ENCODE data around the gene TAC4. TPM values are rescaled to one million over a fixed set of nuclear protein-coding genes. Genes with fewer than 3 reads are reported as not detected.

TAC4 gene, protein sequence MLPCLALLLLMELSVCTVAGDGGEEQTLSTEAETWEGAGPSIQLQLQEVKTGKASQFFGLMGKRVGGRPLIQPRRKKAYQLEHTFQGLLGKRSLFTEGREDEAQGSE
- total RNA-seq (2014; rRNA removed; shearing (Covaris generic)) (not detected in 2 replicates), polyA plus RNA-seq (2016; fragmentation: Nextera tagmentation; extraction: Ambion mirVana) (not detected in 2 replicates)

GRCh38 chr17:49848019-49848473 is at the start of gene TAC4:
TAC4 (minus strand) TSS chr17:49848069; CDS start chr17:49848017, 52 bp downstream.
- in situ Hi-C loops (cut with MboI) = loop anchor here (10.0 kb wide), 1 partner anchor 143 kb away; the partner anchor contains the start of gene SLC35B1
- TF ChIP-seq EZH2 (IDR thresholded peaks at IDR 0.05; ENCODE audit: insufficient read depth, poor library complexity, severe bottlenecking) = no peak
- TF ChIP-seq EZH2phosphoT487 (IDR thresholded peaks at IDR 0.05; ENCODE audit: insufficient read depth, low read depth) = no peak
- H3K79me2 ChIP-seq (ENCODE audit: insufficient read depth) = no peaks in the 10 kb centered on the region
- H3K4me3 ChIP-seq = no peak within 1 kb of the TSS
- no peak for DNase-seq
- H3K36me3 ChIP-seq (ENCODE audit: low read depth) = no peaks in the 10 kb centered on the region
- peaks cover 7% of the 10 kb centered on the region; the same call in 1 of the 2 replicates for H3K4me1 ChIP-seq (ENCODE audit: insufficient read depth)
- H3K4me2 ChIP-seq (ENCODE audit: unreplicated experiment) = no peak within 1 kb of the TSS
- no peaks in the 10 kb centered on the region for H3K9me3 ChIP-seq (ENCODE audit: low read depth)
- no peak within 1 kb of the TSS for H3K9ac ChIP-seq
- H2AFZ ChIP-seq = no peak within 1 kb of the TSS
- H3K9me2 ChIP-seq (ENCODE audit: insufficient read depth) = no peaks in the 10 kb centered on the region
- H3K27ac ChIP-seq = no peak within 1 kb of the TSS
- no peaks in the 10 kb centered on the region for H4K20me1 ChIP-seq (ENCODE audit: insufficient read depth)
- peaks cover 19% of the 10 kb centered on the region for H3F3A ChIP-seq (ENCODE audit: insufficient read depth)
- H3K27me3 ChIP-seq (replicated peaks; ENCODE audit: insufficient read depth) = no peaks in the 10 kb centered on the region

- Histone ChIP-seq H3F3A (ENCODE audit: insufficient read depth) (no peaks in the 10 kb centered on the region), H3K4me2 (ENCODE audit: unreplicated experiment) (no peak overlapping the region), H3K4me3 (no peak overlapping the region), H3K27ac (no peak overlapping the region), H3K36me3 (ENCODE audit: low read depth) (no peaks in the 10 kb centered on the region), H3K9ac (no peak overlapping the region), H3K9me2 (ENCODE audit: insufficient read depth) (no peaks in the 10 kb centered on the region), H3K9me3 (ENCODE audit: low read depth) (no peaks in the 10 kb centered on the region), H3K27me3 (replicated peaks; ENCODE audit: insufficient read depth) (peaks cover 36% of the 10 kb centered on the region), H3K4me1 (ENCODE audit: insufficient read depth) (no peaks in the 10 kb centered on the region), H2AFZ (no peak overlapping the region), H4K20me1 (ENCODE audit: insufficient read depth) (no peaks in the 10 kb centered on the region), H3K79me2 (ENCODE audit: insufficient read depth) (no peaks in the 10 kb centered on the region)
- no peak for DNase-seq
- WGBS, 2 experiments (ENCODE audit: low coverage in 1 of 2, low lambda C conversion rate in 2 of 2, missing lambda C conversion rate in 2 of 2) = 51 to 58% methylated on average over 5 of the region's 5 CpGs
- in situ Hi-C loops (cut with MboI) = no loop called here
- TF ChIP-seq EZH2 (IDR thresholded peaks at IDR 0.05; ENCODE audit: insufficient read depth, poor library complexity, severe bottlenecking) = no peak
- TF ChIP-seq EZH2phosphoT487 (IDR thresholded peaks at IDR 0.05; ENCODE audit: insufficient read depth, low read depth) = no peak
Observed at GRCh38 chr17:49896860-49897259, 49.0 kb upstream of the TAC4 start.

- DNase-seq = no peak
- H3K9me2 ChIP-seq (ENCODE audit: insufficient read depth) = no peaks in the 10 kb centered on the region
- H3K9me3 ChIP-seq (ENCODE audit: low read depth) = no peaks in the 10 kb centered on the region
- TF ChIP-seq EZH2phosphoT487 (IDR thresholded peaks at IDR 0.05; ENCODE audit: insufficient read depth, low read depth) = no peak
- TF ChIP-seq EZH2 (IDR thresholded peaks at IDR 0.05; ENCODE audit: insufficient read depth, poor library complexity, severe bottlenecking) = no peak
- H3K4me1 ChIP-seq (ENCODE audit: insufficient read depth) = no peaks in the 10 kb centered on the region
- H3K4me2 ChIP-seq (ENCODE audit: unreplicated experiment) = no peak overlapping the region
- H3K27ac ChIP-seq = no peak overlapping the region
- no peak overlapping the region for H3K4me3 ChIP-seq
- H3K27me3 ChIP-seq (replicated peaks; ENCODE audit: insufficient read depth) = peaks cover 36% of the 10 kb centered on the region
- WGBS, 2 experiments (ENCODE audit: low coverage in 1 of 2, low lambda C conversion rate in 2 of 2, missing lambda C conversion rate in 2 of 2) = 77 to 94% methylated on average over 1 of the region's 1 CpG
- no peak overlapping the region for H2AFZ ChIP-seq
- H3F3A ChIP-seq (ENCODE audit: insufficient read depth) = no peaks in the 10 kb centered on the region
- H3K79me2 ChIP-seq (ENCODE audit: insufficient read depth) = no peaks in the 10 kb centered on the region
- no peaks in the 10 kb centered on the region for H4K20me1 ChIP-seq (ENCODE audit: insufficient read depth)
- in situ Hi-C loops (cut with MboI) = no loop called here
- no peak overlapping the region for H3K9ac ChIP-seq
- no peaks in the 10 kb centered on the region for H3K36me3 ChIP-seq (ENCODE audit: low read depth)
Observed at GRCh38 chr17:49896222-49896621, 48.4 kb upstream of the TAC4 start.

DNA sequence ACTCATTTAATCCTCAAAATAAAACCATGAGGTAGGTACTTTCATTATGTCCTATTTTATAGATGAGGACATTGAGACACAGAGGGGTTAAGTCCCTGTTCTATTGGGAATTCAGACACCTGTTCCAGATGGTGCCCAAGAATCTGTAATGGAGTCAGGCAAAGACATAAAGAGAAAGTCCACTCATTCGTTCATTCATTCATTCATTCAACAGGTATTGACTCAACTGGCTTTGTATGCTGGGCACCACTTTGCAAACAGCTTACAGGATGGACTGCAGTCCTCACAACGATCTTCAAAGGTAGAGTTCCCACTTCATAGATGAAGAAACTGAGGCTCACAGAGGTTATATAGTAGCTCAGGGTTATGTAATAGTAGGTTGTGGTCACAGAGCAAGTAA is 47.9 kb upstream of the TAC4 start:
- Histone ChIP-seq H3K4me3 (no peak overlapping the region), H3K27ac (no peak overlapping the region), H3K36me3 (ENCODE audit: low read depth) (no peaks in the 10 kb centered on the region), H3K9me3 (ENCODE audit: low read depth) (no peaks in the 10 kb centered on the region), H3K79me2 (ENCODE audit: insufficient read depth) (no peaks in the 10 kb centered on the region), H3K9ac (no peak overlapping the region), H4K20me1 (ENCODE audit: insufficient read depth) (no peaks in the 10 kb centered on the region), H3F3A (ENCODE audit: insufficient read depth) (no peaks in the 10 kb centered on the region), H2AFZ (no peak overlapping the region), H3K4me1 (ENCODE audit: insufficient read depth) (no peaks in the 10 kb centered on the region), H3K9me2 (ENCODE audit: insufficient read depth) (no peaks in the 10 kb centered on the region), H3K27me3 (replicated peaks; ENCODE audit: insufficient read depth) (peaks cover 36% of the 10 kb centered on the region), H3K4me2 (ENCODE audit: unreplicated experiment) (no peak overlapping the region)
- TF ChIP-seq EZH2phosphoT487 (IDR thresholded peaks at IDR 0.05; ENCODE audit: insufficient read depth, low read depth) (no peak), EZH2 (IDR thresholded peaks at IDR 0.05; ENCODE audit: insufficient read depth, poor library complexity, severe bottlenecking) (no peak)
- 16 to 23% methylated on average over 2 of the region's 2 CpGs for WGBS, 2 experiments (ENCODE audit: low coverage in 1 of 2, low lambda C conversion rate in 2 of 2, missing lambda C conversion rate in 2 of 2)
- in situ Hi-C loops (cut with MboI) = no loop called here
- no peak for DNase-seq
